Esophagus muscularis mucosa (tissue), 4 donors: ENCODE measurements around the gene SLC9C2.
"Not testable (repeated sequence)": the region's sequence is repeated elsewhere in the genome, so short reads cannot be mapped to it uniquely, and the experiment has no call there.

Experiments
- EP300 ChIP-seq: sonication (generic); formaldehyde crosslinking; IDR thresholded peaks from one replicate; pipeline ENCODE4 v1.6.1; 2017; ENCODE audit warnings: antibody characterized with exemption
- POLR2A ChIP-seq: fragments of 450-650 bp; IDR thresholded peaks from one replicate; pipeline ENCODE4 v1.6.1; 2017; ENCODE audit warnings: antibody characterized with exemption, moderate library complexity, mild to moderate bottlenecking, low read depth
- POLR2AphosphoS5 ChIP-seq, 2 donors: sonication (generic); formaldehyde crosslinking; IDR thresholded peaks; one replicate each; pipeline ENCODE4 v1.6.1; 2017; ENCODE audit warnings: antibody characterized with exemption in 2 of 2
- TF ChIP-seq, protein P1 (sequence below), 3 experiments: fragments of 200-600 bp in 2 of 3; fragments of 450-650 bp in 1 of 3; sonication (generic) in 2 of 3; IDR thresholded peaks; one replicate each; pipeline ENCODE4 v1.5.1; 2017 to 2019; ENCODE audit warnings: antibody characterized with exemption in 3 of 3, mild to moderate bottlenecking in 2 of 3, moderate library complexity in 1 of 3

DNA sequence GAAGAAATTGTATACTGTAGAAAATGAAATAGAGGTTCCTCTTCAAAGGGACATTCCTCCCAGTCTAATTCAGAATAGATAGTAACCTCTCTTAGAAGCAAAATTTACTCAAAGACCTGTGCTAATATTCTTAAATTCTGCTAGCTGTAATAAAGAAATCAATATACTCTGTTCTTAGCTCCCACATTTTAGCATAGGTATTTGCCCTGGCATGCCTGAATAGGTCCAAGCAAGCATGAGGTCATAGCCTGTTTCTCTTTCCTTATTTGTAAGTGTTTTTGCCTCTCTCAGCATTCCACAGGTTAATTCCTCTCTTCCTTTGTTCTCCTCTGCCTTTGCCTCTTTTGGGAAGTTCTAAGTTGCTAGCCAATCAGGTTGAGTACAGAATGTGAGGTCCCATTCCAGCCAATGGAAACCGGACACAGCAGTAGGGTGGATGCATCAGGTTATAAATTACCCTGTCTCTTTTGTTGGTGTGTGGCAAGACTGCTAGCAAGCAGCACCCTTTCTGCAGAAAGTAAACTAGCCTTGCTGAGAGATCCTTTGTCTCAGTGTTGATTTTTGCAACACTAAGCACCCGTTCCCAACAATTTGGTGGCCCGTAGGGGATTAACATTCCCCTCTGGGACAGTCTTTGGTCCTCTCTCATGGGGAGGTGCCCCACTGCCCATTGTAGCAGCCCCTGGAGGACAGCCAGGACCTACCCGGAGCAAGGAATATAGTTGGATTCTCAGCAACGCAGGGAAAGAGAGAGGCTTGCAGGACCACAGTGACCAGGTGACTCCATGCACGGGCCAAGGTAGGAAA is 34.6 kb upstream of the SLC9C2 start:
- TF ChIP-seq POLR2AphosphoS5 (IDR thresholded peaks at IDR 0.05); POLR2A; EP300: not testable (repeated sequence)
- TF ChIP-seq, protein P1, sequence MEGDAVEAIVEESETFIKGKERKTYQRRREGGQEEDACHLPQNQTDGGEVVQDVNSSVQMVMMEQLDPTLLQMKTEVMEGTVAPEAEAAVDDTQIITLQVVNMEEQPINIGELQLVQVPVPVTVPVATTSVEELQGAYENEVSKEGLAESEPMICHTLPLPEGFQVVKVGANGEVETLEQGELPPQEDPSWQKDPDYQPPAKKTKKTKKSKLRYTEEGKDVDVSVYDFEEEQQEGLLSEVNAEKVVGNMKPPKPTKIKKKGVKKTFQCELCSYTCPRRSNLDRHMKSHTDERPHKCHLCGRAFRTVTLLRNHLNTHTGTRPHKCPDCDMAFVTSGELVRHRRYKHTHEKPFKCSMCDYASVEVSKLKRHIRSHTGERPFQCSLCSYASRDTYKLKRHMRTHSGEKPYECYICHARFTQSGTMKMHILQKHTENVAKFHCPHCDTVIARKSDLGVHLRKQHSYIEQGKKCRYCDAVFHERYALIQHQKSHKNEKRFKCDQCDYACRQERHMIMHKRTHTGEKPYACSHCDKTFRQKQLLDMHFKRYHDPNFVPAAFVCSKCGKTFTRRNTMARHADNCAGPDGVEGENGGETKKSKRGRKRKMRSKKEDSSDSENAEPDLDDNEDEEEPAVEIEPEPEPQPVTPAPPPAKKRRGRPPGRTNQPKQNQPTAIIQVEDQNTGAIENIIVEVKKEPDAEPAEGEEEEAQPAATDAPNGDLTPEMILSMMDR (IDR thresholded peaks at IDR 0.05) = not testable (repeated sequence)
